GM12878 (cell line): ENCODE measurements around the gene SNED1.
"Not testable (repeated sequence)": the region's sequence is repeated elsewhere in the genome, so short reads cannot be mapped to it uniquely, and the experiment has no call there.

ENCODE experiments used
- CTCF ChIP-seq, 3 experiments: IDR thresholded peaks in 2 of 3; conservative IDR thresholded peaks in 1 of 3; 2 replicates each; pipeline ENCODE4 v1.5.1; 2011; ENCODE audit warnings: low read depth in 3 of 3, low read length in 3 of 3, mild to moderate bottlenecking in 3 of 3, control low read depth in 2 of 3, moderate library complexity in 2 of 3, inconsistent platforms in 1 of 3, mixed read lengths in 1 of 3; ENCODE audit not compliant: control insufficient read depth in 2 of 3, insufficient read depth in 1 of 3; ENCODE audit errors: extremely low read depth in 1 of 3
- CUX1 ChIP-seq: IDR thresholded peaks from 2 replicates; pipeline ENCODE4 v1.6.1; 2012; ENCODE audit warnings: improper control_type of control experiment, low read depth, low read length; ENCODE audit not compliant: insufficient replicate concordance
- HDAC2 ChIP-seq: fragments of 200-600 bp; sonication (generic); IDR thresholded peaks from 2 replicates; pipeline ENCODE4 v1.6.1; 2017
- NFYB ChIP-seq: IDR thresholded peaks from 2 replicates; pipeline ENCODE4 v1.6.1; 2011; ENCODE audit warnings: low read depth, mild to moderate bottlenecking, low read length, improper control_type of control experiment, moderate library complexity; ENCODE audit not compliant: insufficient read depth
- PAX8 ChIP-seq: fragments of 450-650 bp; IDR thresholded peaks from 2 replicates; pipeline ENCODE4 v1.6.1; 2017; ENCODE audit warnings: mild to moderate bottlenecking, moderate library complexity
- POLR2A ChIP-seq: IDR thresholded peaks from 2 replicates; pipeline ENCODE4 v1.6.1; 2011; ENCODE audit warnings: low read depth, mild to moderate bottlenecking, low read length
- RCOR1 ChIP-seq: conservative IDR thresholded peaks from 2 replicates; pipeline ENCODE4 v1.6.1; 2012; ENCODE audit warnings: low read depth, low read length, improper control_type of control experiment
- REST ChIP-seq: IDR thresholded peaks from 2 replicates; pipeline ENCODE4 v1.6.1; 2012; ENCODE audit warnings: mild to moderate bottlenecking, low read depth, low read length
- SP1 ChIP-seq: IDR thresholded peaks from one replicate; pipeline ENCODE4 v1.6.1; 2011; ENCODE audit warnings: low read depth, low read length
- SREBF2 ChIP-seq: IDR thresholded peaks from 2 replicates; pipeline ENCODE4 v1.6.1; 2012; ENCODE audit warnings: mild to moderate bottlenecking, low read length
- ZNF622 ChIP-seq: fragments of 450-650 bp; IDR thresholded peaks from 2 replicates; pipeline ENCODE4 v1.6.1; 2017; ENCODE audit warnings: mild to moderate bottlenecking, inconsistent platforms

DNA sequence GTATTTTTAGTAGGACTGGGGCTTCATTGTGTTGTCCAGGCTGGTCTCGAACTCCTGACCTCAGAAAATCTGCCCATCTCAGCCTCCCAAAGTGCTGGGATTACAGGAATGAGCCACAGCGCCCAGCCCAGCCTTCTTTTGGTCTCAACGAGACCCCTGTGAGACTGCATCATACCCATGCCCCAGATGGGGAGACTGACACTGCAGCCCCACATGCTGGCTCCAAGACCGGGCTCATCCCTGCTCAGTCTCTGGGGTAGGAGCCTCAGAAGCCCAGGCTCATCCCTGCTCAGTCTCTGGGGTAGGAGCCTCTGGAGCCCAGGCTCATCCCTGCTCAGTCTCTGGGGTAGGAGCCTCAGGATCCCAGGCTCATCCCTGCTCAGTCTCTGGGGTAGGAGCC, 22.5 kb upstream of the SNED1 start:
- TF ChIP-seq POLR2A; CTCF (IDR thresholded peaks at IDR 0.05 in 2 of 3, conservative IDR thresholded peaks at IDR 0.05 in 1 of 3; ENCODE audit: control insufficient read depth in 2 of 3, extremely low read depth in 1 of 3, insufficient read depth in 1 of 3, low read depth in 3 of 3, low read length in 3 of 3); SP1; PAX8; CUX1; HDAC2; REST; ZNF622; SREBF2; RCOR1; NFYB: not testable (repeated sequence)
